Vagina (tissue), 2 donors: ENCODE measurements around the gene LNP1. TPM values are rescaled to one million over a fixed set of nuclear protein-coding genes. Genes with fewer than 3 reads are reported as not detected.

Experiments
- DNase-seq, 2 donors: peaks; one replicate each; pipeline ENCODE4 v3.0.0-alpha.2; 2017; ENCODE audit errors: extremely low spot score in 2 of 2
- H3K27ac ChIP-seq: fragments of 200-600 bp; sonication (generic); one replicate; pipeline ENCODE4 v1.5.1; 2019
- H3K27me3 ChIP-seq: fragments of 200-600 bp; sonication (generic); one replicate; pipeline ENCODE4 v1.5.1; 2019
- H3K36me3 ChIP-seq, 2 donors: fragments of 200-600 bp; sonication (generic); one replicate each; pipeline ENCODE4 v1.5.1; 2017 to 2019
- H3K4me1 ChIP-seq: fragments of 200-600 bp; sonication (generic); one replicate; pipeline ENCODE4 v1.5.1; 2019
- H3K4me3 ChIP-seq, 2 donors: fragments of 200-600 bp; sonication (generic); 1 replicate in 1 of 2; 2 replicates in 1 of 2; pipeline ENCODE4 v1.5.1; 2016 to 2019
- H3K9me3 ChIP-seq: fragments of 200-600 bp; sonication (generic); one replicate; pipeline ENCODE4 v1.5.1; 2019
- CTCF ChIP-seq, 3 experiments: fragments of 450-650 bp in 2 of 3; fragments of 200-600 bp in 1 of 3; sonication (generic) in 1 of 3; IDR thresholded peaks; one replicate each; pipeline ENCODE4 v1.5.1; 2017 to 2019; ENCODE audit warnings: antibody characterized with exemption in 3 of 3, mild to moderate bottlenecking in 2 of 3, moderate library complexity in 2 of 3
- POLR2A ChIP-seq, 2 donors: fragments of 450-650 bp; IDR thresholded peaks; one replicate each; pipeline ENCODE4 v1.6.1; 2017; ENCODE audit warnings: antibody characterized with exemption in 2 of 2, mild to moderate bottlenecking in 2 of 2, moderate library complexity in 2 of 2
- POLR2AphosphoS5 ChIP-seq, 2 donors: sonication (generic); formaldehyde crosslinking; IDR thresholded peaks; one replicate each; pipeline ENCODE4 v1.9.0; 2017; ENCODE audit warnings: antibody characterized with exemption in 2 of 2, mild to moderate bottlenecking in 2 of 2, low read depth in 1 of 2; ENCODE audit not compliant: insufficient read depth in 1 of 2
- intact Hi-C: fragments of 100-400 bp; cut with DNase I; formaldehyde crosslinking; loops from one replicate; pipeline ENCODE4 v1.15.1; 2023
- total RNA-seq: library from RNA; depleted of rRNA; stranded (reverse); fragments of >200 nt; gene quantifications from one replicate; pipeline ENCODE4 v1.2.3, GENCODE V29; 2016

Gene LNP1
- total RNA-seq, 1 donor from 2014 or later = 4.4 TPM

GRCh38 chr3:100486808-100487207, 85.5 kb downstream of the LNP1 start:
- H3K36me3 ChIP-seq = no peaks in the 10 kb centered on the region
- no peak for DNase-seq
- H3K9me3 ChIP-seq = no peaks in the 10 kb centered on the region
- no peak overlapping the region for H3K27ac ChIP-seq
- H3K27me3 ChIP-seq = no peaks in the 10 kb centered on the region
- H3K4me1 ChIP-seq = peaks cover 8% of the 10 kb centered on the region
- intact Hi-C loops = no loop called here
- H3K4me3 ChIP-seq = no peak overlapping the region
- TF ChIP-seq POLR2AphosphoS5 (IDR thresholded peaks at IDR 0.05; ENCODE audit: insufficient read depth in 1 of 2, low read depth in 1 of 2) (no peak), CTCF (IDR thresholded peaks at IDR 0.05) (no peak)

GRCh38 chr3:100489118-100489517, 87.8 kb downstream of the LNP1 start:
- DNase-seq = no peak
- Histone ChIP-seq H3K4me3 (no peak overlapping the region), H3K36me3 (no peaks in the 10 kb centered on the region), H3K27me3 (no peaks in the 10 kb centered on the region), H3K9me3 (no peaks in the 10 kb centered on the region), H3K4me1 (peaks cover 20% of the 10 kb centered on the region), H3K27ac (no peak overlapping the region)
- intact Hi-C loops = no loop called here
- no peak for TF ChIP-seq CTCF (IDR thresholded peaks at IDR 0.05)

GRCh38 chr3:100492059-100493006, 91.0 kb downstream of the LNP1 start, which contains the start of gene TMEM45A:
Gene TMEM45A, plus strand, starts transcription at chr3:100492619. Its CDS starts 62,593 bp downstream, at chr3:100555212.
- peak within 1 kb of the TSS; percentile 85 for H3K27ac ChIP-seq
- intact Hi-C loops = no loop called here

GRCh38 chr3:100496711-100497261, 95.4 kb downstream of the LNP1 start:
- no peak overlapping the region for H3K27ac ChIP-seq
- intact Hi-C loops = no loop called here

More at GRCh38 chr3:100492059-100493006, 91.0 kb downstream of the LNP1 start, which contains the start of gene TMEM45A:
- peak within 1 kb of the TSS; percentile 47 to 55 for H3K4me3 ChIP-seq
- peak; percentile 30 to 94 for TF ChIP-seq POLR2AphosphoS5 (IDR thresholded peaks at IDR 0.05; ENCODE audit: insufficient read depth in 1 of 2, low read depth in 1 of 2)
- TF ChIP-seq POLR2A (IDR thresholded peaks at IDR 0.05) = peak in 1 of 2 donors; percentile 44
- TF ChIP-seq CTCF (IDR thresholded peaks at IDR 0.05) = no peak
- peaks cover 27% of the 10 kb centered on the region for H3K4me1 ChIP-seq
- no peaks in the 10 kb centered on the region for H3K9me3 ChIP-seq
- no peaks in the 10 kb centered on the region for H3K36me3 ChIP-seq
- peak in 1 of 2 donors; percentile 97 for DNase-seq
- H3K27me3 ChIP-seq = no peaks in the 10 kb centered on the region

More at GRCh38 chr3:100496711-100497261, 95.4 kb downstream of the LNP1 start:
- H3K4me1 ChIP-seq = peaks cover 19% of the 10 kb centered on the region
- DNase-seq = no peak
- no peaks in the 10 kb centered on the region for H3K27me3 ChIP-seq
- TF ChIP-seq CTCF (IDR thresholded peaks at IDR 0.05) (no peak), POLR2A (IDR thresholded peaks at IDR 0.05) (no peak), POLR2AphosphoS5 (IDR thresholded peaks at IDR 0.05; ENCODE audit: insufficient read depth in 1 of 2, low read depth in 1 of 2) (no peak)
- no peak overlapping the region for H3K4me3 ChIP-seq
- no peaks in the 10 kb centered on the region for H3K36me3 ChIP-seq
- H3K9me3 ChIP-seq = no peaks in the 10 kb centered on the region
